Neural cell (in vitro differentiated cells): ENCODE results near the gene BTBD18. TPM values are rescaled to one million over a fixed set of nuclear protein-coding genes. Genes with fewer than 3 reads are reported as not detected.
A peak's percentile ranks its signal among the peaks of the same experiment; 100 is the strongest.

Source experiments
- H2AFZ ChIP-seq: fragments of 200-600, 300-800 bp; sonication (generic), shearing (Covaris generic); 2 replicates; pipeline ENCODE4 v1.6.0; 2014; ENCODE audit warnings: low read depth, mild to moderate bottlenecking, antibody characterized with exemption, low read length, moderate library complexity
- H3F3A ChIP-seq: fragments of 200-600 bp; shearing (Covaris generic); 2 replicates; pipeline ENCODE4 v1.6.1; 2016; ENCODE audit warnings: mild to moderate bottlenecking, moderate library complexity, mixed read lengths, antibody characterized with exemption, low read length; ENCODE audit not compliant: insufficient read depth, poor library complexity, severe bottlenecking
- H3K27ac ChIP-seq: fragments of 200-600, 300-800 bp; sonication (generic), shearing (Covaris generic); 2 replicates; pipeline ENCODE4 v1.5.1; 2014; ENCODE audit warnings: mild to moderate bottlenecking, low read length, moderate library complexity
- H3K27me3 ChIP-seq: fragments of 300-800, 200-600 bp; sonication (generic), shearing (Covaris generic); 2 replicates; pipeline ENCODE4 v1.6.0; 2014; ENCODE audit warnings: mild to moderate bottlenecking, low read depth, low read length, moderate library complexity; ENCODE audit not compliant: insufficient read depth
- H3K36me3 ChIP-seq: fragments of 300-800, 200-600 bp; sonication (generic), shearing (Covaris generic); 2 replicates; pipeline ENCODE4 v1.5.1; 2014; ENCODE audit warnings: mild to moderate bottlenecking, antibody characterized with exemption, low read length, moderate library complexity; ENCODE audit not compliant: insufficient read depth
- H3K4me2 ChIP-seq: fragments of 300-800, 200-600 bp; sonication (generic), shearing (Covaris generic); 2 replicates; pipeline ENCODE4 v1.6.0; 2014; ENCODE audit warnings: mild to moderate bottlenecking, low read length
- H3K4me3 ChIP-seq: fragments of 300-800, 200-600 bp; sonication (generic), shearing (Covaris generic); 2 replicates; pipeline ENCODE4 v1.5.1; 2014; ENCODE audit warnings: mild to moderate bottlenecking, low read length, moderate library complexity
- H3K79me2 ChIP-seq: fragments of 200-600 bp; shearing (Covaris generic); replicated peaks from 2 replicates; pipeline ENCODE4 v1.6.0; 2014; ENCODE audit warnings: mild to moderate bottlenecking, low read length, moderate library complexity; ENCODE audit not compliant: insufficient read depth
- H3K9ac ChIP-seq: fragments of 300-800, 200-600 bp; sonication (generic), shearing (Covaris generic); 2 replicates; pipeline ENCODE4 v1.6.1; 2016; ENCODE audit warnings: mild to moderate bottlenecking, low read length, mixed read lengths
- H3K9me2 ChIP-seq: fragments of 200-600 bp; shearing (Covaris generic); 2 replicates; pipeline ENCODE4 v1.6.1; 2016; ENCODE audit warnings: mild to moderate bottlenecking, low read length, mixed read lengths; ENCODE audit not compliant: insufficient read depth
- H3K9me3 ChIP-seq: fragments of 200-600, 300-800 bp; sonication (generic), shearing (Covaris generic); 2 replicates; pipeline ENCODE4 v1.6.1; 2016; ENCODE audit warnings: mild to moderate bottlenecking, mixed run types, low read length, moderate library complexity, mixed read lengths
- H4K20me1 ChIP-seq: fragments of 200-600 bp; shearing (Covaris generic); 2 replicates; pipeline ENCODE4 v1.6.1; 2016; ENCODE audit warnings: mild to moderate bottlenecking, mixed run types; ENCODE audit not compliant: insufficient read depth
- CTCF ChIP-seq: fragments of 450-650 bp; IDR thresholded peaks from 2 replicates; pipeline ENCODE4 v1.5.1; 2014; ENCODE audit warnings: antibody characterized with exemption, mild to moderate bottlenecking, moderate library complexity; ENCODE audit not compliant: poor library complexity, severe bottlenecking
- EP300 ChIP-seq: fragments of 450-650 bp; conservative IDR thresholded peaks from 2 replicates; pipeline ENCODE4 v1.6.1; 2014; ENCODE audit warnings: antibody characterized with exemption, mild to moderate bottlenecking, moderate library complexity; ENCODE audit not compliant: poor library complexity, severe bottlenecking
- EZH2 ChIP-seq: fragments of 200-600, 300-800 bp; shearing (Covaris generic), sonication (generic); IDR thresholded peaks from 2 replicates; pipeline ENCODE4 v1.6.1; 2014; ENCODE audit warnings: antibody characterized with exemption, low read length, borderline replicate concordance, mild to moderate bottlenecking; ENCODE audit not compliant: insufficient read depth, poor library complexity, severe bottlenecking
- MXI1 ChIP-seq: fragments of 450-650 bp; conservative IDR thresholded peaks from 2 replicates; pipeline ENCODE4 v1.6.1; 2014; ENCODE audit warnings: antibody characterized with exemption, mild to moderate bottlenecking; ENCODE audit not compliant: poor library complexity, severe bottlenecking
- POLR2AphosphoS5 ChIP-seq: IDR thresholded peaks from 2 replicates; pipeline ENCODE4 v1.6.1; 2012
- RAD21 ChIP-seq: fragments of 450-650 bp; conservative IDR thresholded peaks from 2 replicates; pipeline ENCODE4 v1.6.1; 2014; ENCODE audit warnings: antibody characterized with exemption, mild to moderate bottlenecking, moderate library complexity
- REST ChIP-seq: IDR thresholded peaks from 2 replicates; pipeline ENCODE4 v1.6.1; 2012; ENCODE audit warnings: borderline replicate concordance
- SMC3 ChIP-seq: fragments of 450-650 bp; conservative IDR thresholded peaks from 2 replicates; pipeline ENCODE4 v1.6.1; 2014; ENCODE audit warnings: antibody characterized with exemption, mild to moderate bottlenecking, moderate library complexity; ENCODE audit not compliant: poor library complexity
- TAF1 ChIP-seq: IDR thresholded peaks from 2 replicates; pipeline ENCODE4 v1.6.1; 2012; ENCODE audit warnings: low read depth
- polyA plus RNA-seq: library from polyadenylated mRNA; depleted of rRNA; stranded (reverse); fragments of >200 nt; gene quantifications from 2 replicates; pipeline ENCODE4 v1.2.3, GENCODE V29; 2014

The BTBD18 gene
- polyA plus RNA-seq, 1 donor from 2014 or later = not detected

GRCh38 chr11:57713835-57714234 is 37.8 kb downstream of the BTBD18 start:
- Histone ChIP-seq H3K4me3 (peak overlapping the region; percentile 84), H3K27ac (no peak overlapping the region), H3K9me2 (no peaks in the 10 kb centered on the region), H4K20me1 (no peaks in the 10 kb centered on the region), H3K27me3 (no peaks in the 10 kb centered on the region), H3K79me2 (peaks cover 51% of the 10 kb centered on the region), H3F3A (no peaks in the 10 kb centered on the region), H2AFZ (no peak overlapping the region), H3K9ac (peak overlapping the region; percentile 88), H3K9me3 (no peaks in the 10 kb centered on the region), H3K4me2 (peak overlapping the region; percentile 79), H3K36me3 (no peaks in the 10 kb centered on the region)
- TF ChIP-seq TAF1 (no peak), EP300 (no peak), CTCF (no peak), RAD21 (no peak), SMC3 (no peak), REST (no peak), EZH2 (no peak), MXI1 (no peak), POLR2AphosphoS5 (no peak)

- no peaks in the 10 kb centered on the region for H3K9me2 ChIP-seq
- TF ChIP-seq EP300 = peak; percentile 18
- peak; percentile 32 for TF ChIP-seq RAD21
- peak; percentile 40 for TF ChIP-seq SMC3
- TF ChIP-seq CTCF = no peak
- TF ChIP-seq MXI1 = peak; percentile 93
- peak; percentile 77 for TF ChIP-seq REST
- TF ChIP-seq POLR2AphosphoS5 = peak; percentile 86
- no peak for TF ChIP-seq TAF1
- peak within 1 kb of the TSS; percentile 92 for H3K27ac ChIP-seq
- no peaks in the 10 kb centered on the region for H3K27me3 ChIP-seq
- peak within 1 kb of the TSS; percentile 81 for H2AFZ ChIP-seq
- H3K79me2 ChIP-seq = peaks cover 57% of the 10 kb centered on the region
- no peaks in the 10 kb centered on the region for H3F3A ChIP-seq
- peak within 1 kb of the TSS; percentile 84 for H3K4me3 ChIP-seq
- H3K9ac ChIP-seq = peak within 1 kb of the TSS; percentile 88
- peak within 1 kb of the TSS; percentile 83 for H3K4me2 ChIP-seq
- no peaks in the 10 kb centered on the region for H4K20me1 ChIP-seq
- H3K9me3 ChIP-seq = no peaks in the 10 kb centered on the region
- H3K36me3 ChIP-seq = no peaks in the 10 kb centered on the region
Observed at GRCh38 chr11:57712256-57713150, 39.1 kb downstream of the BTBD18 start, which contains the start of gene TMX2. TMX2 (plus strand) TSS chr11:57712593; CDS start chr11:57712619, 26 bp downstream.
